ENCODE results near the gene IL1F10.

- TF ChIP-seq GATA2 (IDR thresholded peaks at IDR 0.05; ENCODE audit: low read depth, low read length) (no peak), GATA3 (IDR thresholded peaks at IDR 0.05; ENCODE audit: low read depth, low read length) (no peak)
These were observed 16.7 kb downstream of the IL1F10 start for GRCh38 chr2:113084249-113085000.

All from SH-SY5Y (cell line).